Neural crest cell (in vitro differentiated cells): ENCODE measurements around the gene CFAP97. TPM values are rescaled to one million over a fixed set of nuclear protein-coding genes. Genes with fewer than 3 reads are reported as not detected.
"Not testable (repeated sequence)": the region's sequence is repeated elsewhere in the genome, so short reads cannot be mapped to it uniquely, and the experiment has no call there.

ENCODE experiments used
- DNase-seq: peaks from one replicate; pipeline ENCODE4 v3.0.0; 2021; ENCODE audit warnings: low read depth, mixed read lengths, low spot score
- H3K27ac Mint-ChIP-seq: one replicate; pipeline ENCODE4 v1.8.0; 2021; ENCODE audit warnings: mild to moderate bottlenecking, mixed read lengths; ENCODE audit not compliant: unreplicated experiment
- H3K27me3 Mint-ChIP-seq: 2 replicates; pipeline ENCODE4 v1.8.0; 2021; ENCODE audit warnings: low read depth, mild to moderate bottlenecking, mixed read lengths
- H3K36me3 Mint-ChIP-seq: 2 replicates; pipeline ENCODE4 v1.8.0; 2021; ENCODE audit warnings: low read depth, mild to moderate bottlenecking, mixed read lengths
- H3K4me1 Mint-ChIP-seq: 2 replicates; pipeline ENCODE4 v1.8.0; 2021; ENCODE audit warnings: mixed read lengths
- H3K4me3 Mint-ChIP-seq: one replicate; pipeline ENCODE4 v1.8.0; 2021; ENCODE audit warnings: mild to moderate bottlenecking, mixed read lengths
- H3K9me3 Mint-ChIP-seq: 2 replicates; pipeline ENCODE4 v1.8.0; 2021; ENCODE audit warnings: mixed read lengths
- CTCF ChIP-seq: fragments of 200-600 bp; sonication (generic); conservative IDR thresholded peaks from 2 replicates; pipeline ENCODE4 v1.5.0; 2021; ENCODE audit warnings: antibody characterized with exemption, mild to moderate bottlenecking
- total RNA-seq: library from RNA; stranded (reverse); gene quantifications from 2 replicates; pipeline ENCODE4 v1.2.1, GENCODE V29; 2021

The CFAP97 gene
- total RNA-seq, 1 donor from 2014 or later, result 34.6 TPM

- no peaks in the 10 kb centered on the region for H3K4me1 Mint-ChIP-seq
- H3K27ac Mint-ChIP-seq, result no peak overlapping the region
- no peak for TF ChIP-seq CTCF
- no peak for DNase-seq
- H3K9me3 Mint-ChIP-seq, result no peaks in the 10 kb centered on the region
- H3K36me3 Mint-ChIP-seq, result peaks cover 8% of the 10 kb centered on the region
- H3K4me3 Mint-ChIP-seq, result no peak overlapping the region
- no peaks in the 10 kb centered on the region for H3K27me3 Mint-ChIP-seq
These were observed 41.0 kb upstream of the CFAP97 start for GRCh38 chr4:185244763-185245162.

GRCh38 chr4:185243879-185244278 lies 40.1 kb upstream of the CFAP97 start:
- no peaks in the 10 kb centered on the region for H3K4me1 Mint-ChIP-seq
- no peak for DNase-seq
- no peaks in the 10 kb centered on the region for H3K9me3 Mint-ChIP-seq
- TF ChIP-seq CTCF, result no peak
- peaks cover 8% of the 10 kb centered on the region for H3K36me3 Mint-ChIP-seq
- H3K4me3 Mint-ChIP-seq, result no peak overlapping the region
- no peaks in the 10 kb centered on the region for H3K27me3 Mint-ChIP-seq
- no peak overlapping the region for H3K27ac Mint-ChIP-seq

DNA sequence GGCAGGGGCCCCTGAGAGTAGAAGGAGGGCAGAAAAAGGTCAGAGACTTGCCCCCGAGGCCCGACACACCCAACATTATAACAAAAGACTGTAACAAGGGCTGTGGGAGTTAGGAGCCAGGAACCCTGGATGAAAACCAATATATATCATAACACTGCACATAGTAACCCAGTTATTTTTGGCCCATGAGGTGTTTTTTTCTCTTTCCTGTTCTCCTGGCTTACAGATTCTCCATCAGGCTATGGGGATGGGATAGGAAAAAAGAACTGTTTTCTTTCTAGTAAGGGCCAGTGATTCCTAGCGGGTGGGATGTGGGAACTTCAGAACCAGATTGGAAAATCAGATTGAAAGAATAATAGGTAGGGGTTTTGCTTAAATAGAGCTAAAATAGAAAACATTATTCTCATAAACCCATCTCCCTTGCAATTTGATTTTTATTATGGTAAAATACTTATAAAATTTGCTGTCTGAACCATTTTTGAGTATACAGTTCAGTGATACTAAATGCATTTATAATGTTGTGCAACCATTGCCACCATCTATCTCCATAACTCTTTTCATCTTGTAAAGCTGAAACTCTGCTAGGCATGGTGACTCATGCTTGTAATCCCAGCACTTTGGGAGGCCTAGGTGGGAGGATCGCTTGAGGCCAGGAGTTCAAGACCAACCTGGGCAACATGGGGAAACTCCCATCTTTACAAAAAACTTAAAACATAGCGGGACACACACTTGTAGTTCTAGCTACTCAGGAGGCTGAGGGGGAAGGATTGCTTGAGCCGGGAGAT lies 39.1 kb upstream of the CFAP97 start:
- no peaks in the 10 kb centered on the region for H3K9me3 Mint-ChIP-seq
- no peak overlapping the region for H3K4me3 Mint-ChIP-seq
- H3K4me1 Mint-ChIP-seq, result no peaks in the 10 kb centered on the region
- no peak for DNase-seq
- peaks cover 9% of the 10 kb centered on the region for H3K36me3 Mint-ChIP-seq
- no peaks in the 10 kb centered on the region for H3K27me3 Mint-ChIP-seq
- H3K27ac Mint-ChIP-seq, result no peak overlapping the region
- no peak for TF ChIP-seq CTCF

GRCh38 chr4:185240486-185240885 lies 36.7 kb upstream of the CFAP97 start:
- not testable (repeated sequence) for H3K9me3 Mint-ChIP-seq, DNase-seq, H3K27me3 Mint-ChIP-seq, H3K4me3 Mint-ChIP-seq, H3K27ac Mint-ChIP-seq, H3K4me1 Mint-ChIP-seq
- H3K36me3 Mint-ChIP-seq, result peaks cover 11% of the 10 kb centered on the region

- no peaks in the 10 kb centered on the region for H3K4me1 Mint-ChIP-seq
- no peak for TF ChIP-seq CTCF
These were observed 35.0 kb upstream of the CFAP97 start for GRCh38 chr4:185238750-185239149.

DNA sequence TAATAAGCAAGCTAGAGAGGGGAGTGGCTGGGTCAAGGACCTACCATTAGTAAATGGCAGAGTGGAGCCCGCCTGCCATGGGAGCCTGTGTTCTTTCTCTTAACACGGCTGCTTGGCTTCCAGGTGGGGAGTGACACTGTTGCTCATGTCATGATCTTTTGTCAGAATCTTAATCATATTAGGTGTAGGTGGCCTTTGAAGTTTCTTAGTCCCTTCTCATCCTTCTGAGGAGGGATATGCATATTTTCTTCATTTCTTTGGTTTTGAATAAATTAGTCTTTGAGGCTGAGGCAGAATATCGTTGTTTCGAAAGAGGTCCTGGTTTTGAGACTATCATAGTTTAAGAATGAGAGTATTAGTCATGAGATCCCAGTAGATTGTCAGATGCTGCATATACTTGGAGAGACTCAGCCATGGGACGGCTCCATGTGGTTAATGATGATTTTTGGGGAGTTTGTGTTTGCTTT lies 34.4 kb upstream of the CFAP97 start:
- no peak overlapping the region for H3K27ac Mint-ChIP-seq
- no peak for DNase-seq
- no peak for TF ChIP-seq CTCF
- H3K27me3 Mint-ChIP-seq, result no peaks in the 10 kb centered on the region
- peaks cover 11% of the 10 kb centered on the region for H3K36me3 Mint-ChIP-seq
- no peaks in the 10 kb centered on the region for H3K9me3 Mint-ChIP-seq
- H3K4me3 Mint-ChIP-seq, result no peak overlapping the region
- H3K4me1 Mint-ChIP-seq, result no peaks in the 10 kb centered on the region

More at GRCh38 chr4:185238750-185239149, 35.0 kb upstream of the CFAP97 start:
- Mint-ChIP-seq H3K36me3 (peaks cover 11% of the 10 kb centered on the region), H3K27me3 (no peaks in the 10 kb centered on the region), H3K4me3 (no peak overlapping the region), H3K27ac (no peak overlapping the region), H3K9me3 (no peaks in the 10 kb centered on the region)
- DNase-seq, result no peak
